HCT116 (cell line): ENCODE measurements around the gene ATXN1L.

Source experiments
- CEBPB ChIP-seq: IDR thresholded peaks from 2 replicates; pipeline ENCODE4 v1.6.1; 2012; ENCODE audit warnings: low read depth
- EZH2phosphoT487 ChIP-seq: fragments of 200-600 bp; IDR thresholded peaks from 2 replicates; pipeline ENCODE4 v1.6.1; 2018; ENCODE audit warnings: antibody characterized with exemption, borderline replicate concordance
- FOSL1 ChIP-seq: IDR thresholded peaks from 2 replicates; pipeline ENCODE4 v1.6.1; 2012; ENCODE audit warnings: low read depth
- POLR2A ChIP-seq: IDR thresholded peaks from 2 replicates; pipeline ENCODE4 v1.7.0; 2011; ENCODE audit warnings: borderline replicate concordance; ENCODE audit not compliant: insufficient read depth, insufficient read length; ENCODE audit errors: extremely low read depth
- POLR2AphosphoS5 ChIP-seq: IDR thresholded peaks from 2 replicates; pipeline ENCODE4 v1.6.1; 2011; ENCODE audit warnings: mild to moderate bottlenecking, low read depth, low read length, moderate library complexity
- RAD21 ChIP-seq: IDR thresholded peaks from 2 replicates; pipeline ENCODE4 v1.6.1; 2012; ENCODE audit warnings: low read depth, mild to moderate bottlenecking
- TF ChIP-seq, protein P1 (sequence below), 3 experiments: fragments of 200-600 bp in 1 of 3; sonication (generic) in 1 of 3; IDR thresholded peaks in 2 of 3; conservative IDR thresholded peaks in 1 of 3; 2 replicates each; pipeline ENCODE4 v1.5.1; 2012 to 2017; ENCODE audit warnings: low read depth in 2 of 3, low read length in 2 of 3, antibody characterized with exemption in 1 of 3, borderline replicate concordance in 1 of 3, control low read depth in 1 of 3, mild to moderate bottlenecking in 1 of 3, mixed read lengths in 1 of 3, mixed run types in 1 of 3, moderate library complexity in 1 of 3; ENCODE audit not compliant: insufficient read depth in 1 of 3
- TF ChIP-seq, protein P2 (sequence below): IDR thresholded peaks from 2 replicates; pipeline ENCODE4 v1.6.1; 2012

DNA sequence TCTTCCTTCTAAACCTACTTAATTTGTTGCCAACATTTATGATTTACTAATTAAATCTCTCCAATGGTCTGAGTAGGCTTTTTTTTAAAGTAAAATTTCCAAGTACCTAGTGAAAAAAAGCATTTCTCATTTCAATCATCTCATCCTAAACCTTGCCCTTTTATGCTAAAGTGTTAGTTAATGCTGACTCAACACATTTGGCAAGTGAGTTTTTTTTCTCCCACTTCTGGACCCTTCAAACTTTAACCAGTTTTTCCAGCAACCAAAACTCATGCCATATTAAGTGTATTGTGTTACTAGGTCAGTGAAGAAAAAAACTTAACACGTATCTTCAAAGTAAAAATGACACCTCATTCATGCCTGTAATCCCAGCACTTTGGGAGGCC, 42.5 kb upstream of the ATXN1L start:
- TF ChIP-seq CEBPB (no peak), EZH2phosphoT487 (no peak), RAD21 (no peak), FOSL1 (no peak), POLR2AphosphoS5 (no peak), POLR2A (no peak)
- TF ChIP-seq, protein P1, sequence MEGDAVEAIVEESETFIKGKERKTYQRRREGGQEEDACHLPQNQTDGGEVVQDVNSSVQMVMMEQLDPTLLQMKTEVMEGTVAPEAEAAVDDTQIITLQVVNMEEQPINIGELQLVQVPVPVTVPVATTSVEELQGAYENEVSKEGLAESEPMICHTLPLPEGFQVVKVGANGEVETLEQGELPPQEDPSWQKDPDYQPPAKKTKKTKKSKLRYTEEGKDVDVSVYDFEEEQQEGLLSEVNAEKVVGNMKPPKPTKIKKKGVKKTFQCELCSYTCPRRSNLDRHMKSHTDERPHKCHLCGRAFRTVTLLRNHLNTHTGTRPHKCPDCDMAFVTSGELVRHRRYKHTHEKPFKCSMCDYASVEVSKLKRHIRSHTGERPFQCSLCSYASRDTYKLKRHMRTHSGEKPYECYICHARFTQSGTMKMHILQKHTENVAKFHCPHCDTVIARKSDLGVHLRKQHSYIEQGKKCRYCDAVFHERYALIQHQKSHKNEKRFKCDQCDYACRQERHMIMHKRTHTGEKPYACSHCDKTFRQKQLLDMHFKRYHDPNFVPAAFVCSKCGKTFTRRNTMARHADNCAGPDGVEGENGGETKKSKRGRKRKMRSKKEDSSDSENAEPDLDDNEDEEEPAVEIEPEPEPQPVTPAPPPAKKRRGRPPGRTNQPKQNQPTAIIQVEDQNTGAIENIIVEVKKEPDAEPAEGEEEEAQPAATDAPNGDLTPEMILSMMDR (IDR thresholded peaks at IDR 0.05 in 2 of 3, conservative IDR thresholded peaks at IDR 0.05 in 1 of 3; ENCODE audit: borderline replicate concordance in 1 of 3, insufficient read depth in 1 of 3, low read depth in 2 of 3, low read length in 2 of 3): no peak
- TF ChIP-seq, protein P2, sequence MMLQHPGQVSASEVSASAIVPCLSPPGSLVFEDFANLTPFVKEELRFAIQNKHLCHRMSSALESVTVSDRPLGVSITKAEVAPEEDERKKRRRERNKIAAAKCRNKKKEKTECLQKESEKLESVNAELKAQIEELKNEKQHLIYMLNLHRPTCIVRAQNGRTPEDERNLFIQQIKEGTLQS: no peak
